Measurements from ENCODE around the gene GTF2IRD1.
"Not testable (repeated sequence)": the region's sequence is repeated elsewhere in the genome, so short reads cannot be mapped to it uniquely, and the experiment has no call there.

GTF2IRD1 gene

GRCh38 chr7:74483402-74484336 is 30.0 kb downstream of the GTF2IRD1 start:
- H3K9me3 Mint-ChIP-seq, result no peaks in the 10 kb centered on the region
- ATAC-seq (ENCODE audit: low read depth) (no peak), DNase-seq (ENCODE audit: low spot score in 2 of 2) (no peak)
- H3K4me1 Mint-ChIP-seq, result peaks cover 2% of the 10 kb centered on the region
- peaks cover 10% of the 10 kb centered on the region for H3K27me3 Mint-ChIP-seq
- no peaks in the 10 kb centered on the region for H3K36me3 Mint-ChIP-seq
- no peak overlapping the region for H3K4me3 Mint-ChIP-seq
- no peak overlapping the region for H3K27ac Mint-ChIP-seq

DNA sequence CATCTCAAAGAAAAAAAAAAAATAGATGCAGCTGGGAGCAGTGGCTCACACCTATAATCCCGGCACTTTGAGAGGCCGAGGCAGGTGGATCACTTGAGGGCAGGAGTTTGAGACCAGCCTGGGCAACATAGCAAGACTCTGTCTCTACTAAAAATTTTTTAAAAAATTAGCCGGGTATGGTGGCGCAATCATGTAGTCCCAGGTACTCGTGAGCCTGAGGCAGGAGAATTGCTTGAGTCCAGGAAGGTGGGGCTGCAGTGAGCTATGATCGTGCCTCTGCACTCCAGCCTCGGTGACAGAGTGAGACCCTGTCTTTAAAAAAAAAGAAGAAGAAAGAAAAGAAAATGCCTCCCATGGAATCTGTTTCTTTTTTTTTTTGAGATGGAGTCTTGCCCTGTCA is 31.9 kb downstream of the GTF2IRD1 start:
- no peaks in the 10 kb centered on the region for H3K36me3 Mint-ChIP-seq
- peaks cover 6% of the 10 kb centered on the region for H3K27me3 Mint-ChIP-seq
- H3K4me3 Mint-ChIP-seq, result no peak overlapping the region
- H3K9me3 Mint-ChIP-seq, result no peaks in the 10 kb centered on the region
- DNase-seq (ENCODE audit: low spot score in 2 of 2) (no peak), ATAC-seq (ENCODE audit: low read depth) (no peak)
- H3K27ac Mint-ChIP-seq, result no peak overlapping the region
- H3K4me1 Mint-ChIP-seq, result no peaks in the 10 kb centered on the region

DNA sequence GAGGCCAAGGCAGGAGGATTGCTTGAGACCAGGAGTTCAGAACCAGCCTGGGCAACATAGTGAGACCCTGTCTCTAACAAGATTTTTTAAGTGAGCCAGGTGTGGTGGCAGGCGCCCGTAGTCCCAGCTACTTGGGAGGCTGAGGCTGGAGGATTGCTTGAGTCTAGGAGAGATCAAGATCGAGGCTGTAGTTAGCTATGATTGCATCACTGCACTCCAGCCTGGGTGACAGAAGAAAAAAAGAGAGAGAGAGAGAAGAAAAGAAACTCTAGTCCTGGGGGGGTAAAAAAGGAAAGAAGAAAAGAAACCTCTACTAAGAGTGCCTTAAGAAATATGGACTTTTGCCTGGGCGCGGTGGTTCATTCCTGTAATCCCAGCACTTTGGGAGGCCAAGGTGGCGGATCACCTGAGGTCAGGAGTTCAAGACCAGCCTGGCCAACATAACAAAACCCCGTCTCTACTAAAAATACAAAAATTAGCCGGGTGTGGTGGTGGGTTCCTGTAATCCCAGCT is 34.9 kb downstream of the GTF2IRD1 start:
- not testable (repeated sequence) for H3K27ac Mint-ChIP-seq; H3K36me3 Mint-ChIP-seq; H3K4me3 Mint-ChIP-seq; H3K9me3 Mint-ChIP-seq; DNase-seq (ENCODE audit: low spot score in 2 of 2); H3K4me1 Mint-ChIP-seq; ATAC-seq (ENCODE audit: low read depth); H3K27me3 Mint-ChIP-seq

GRCh38 chr7:74489997-74490945 is 36.6 kb downstream of the GTF2IRD1 start:
- Mint-ChIP-seq H3K27me3 (peaks cover 6% of the 10 kb centered on the region), H3K36me3 (peaks cover 2% of the 10 kb centered on the region), H3K4me3 (no peak overlapping the region), H3K9me3 (peaks cover 2% of the 10 kb centered on the region), H3K27ac (no peak overlapping the region), H3K4me1 (no peaks in the 10 kb centered on the region)
- DNase-seq (ENCODE audit: low spot score in 2 of 2) (no peak), ATAC-seq (ENCODE audit: low read depth) (no peak)

DNA sequence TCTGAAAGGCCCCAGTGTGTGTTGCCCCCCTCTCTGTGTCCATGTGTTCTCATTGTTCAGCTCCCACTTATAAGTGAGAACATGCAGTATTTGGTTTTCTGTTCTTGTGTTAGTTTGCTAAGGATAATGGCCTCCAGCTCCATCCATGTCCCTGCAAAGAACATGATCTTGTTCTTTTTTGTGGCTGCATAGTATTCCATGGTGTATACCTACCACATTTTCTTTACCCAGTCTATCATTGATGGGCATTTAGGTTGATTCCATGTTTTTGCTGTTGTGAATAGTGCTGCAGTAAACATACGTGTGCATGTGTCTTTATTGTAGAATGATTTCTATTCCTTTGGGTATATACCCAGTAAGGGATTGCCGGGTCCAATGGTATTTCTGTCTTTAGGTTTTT is 37.8 kb downstream of the GTF2IRD1 start:
- H3K27ac Mint-ChIP-seq; H3K9me3 Mint-ChIP-seq; H3K27me3 Mint-ChIP-seq; H3K36me3 Mint-ChIP-seq; H3K4me3 Mint-ChIP-seq; H3K4me1 Mint-ChIP-seq; DNase-seq (ENCODE audit: low spot score in 2 of 2); ATAC-seq (ENCODE audit: low read depth): not testable (repeated sequence)

- H3K4me1 Mint-ChIP-seq, result peaks cover 7% of the 10 kb centered on the region
- DNase-seq (ENCODE audit: low spot score in 2 of 2) (no peak), ATAC-seq (ENCODE audit: low read depth) (no peak)
- no peak overlapping the region for H3K27ac Mint-ChIP-seq
- peaks cover 3% of the 10 kb centered on the region for H3K9me3 Mint-ChIP-seq
- peaks cover 6% of the 10 kb centered on the region for H3K27me3 Mint-ChIP-seq
- no peak overlapping the region for H3K4me3 Mint-ChIP-seq
- peaks cover 4% of the 10 kb centered on the region for H3K36me3 Mint-ChIP-seq
Observed at GRCh38 chr7:74493295-74493694, 39.6 kb downstream of the GTF2IRD1 start.

- Mint-ChIP-seq H3K27ac (no peak overlapping the region), H3K36me3 (peaks cover 4% of the 10 kb centered on the region), H3K27me3 (peaks cover 6% of the 10 kb centered on the region), H3K4me3 (no peak overlapping the region), H3K4me1 (peaks cover 7% of the 10 kb centered on the region), H3K9me3 (peaks cover 3% of the 10 kb centered on the region)
- DNase-seq (ENCODE audit: low spot score in 2 of 2) (no peak), ATAC-seq (ENCODE audit: low read depth) (no peak)
Observed at GRCh38 chr7:74494076-74494548, 40.4 kb downstream of the GTF2IRD1 start.

DNA sequence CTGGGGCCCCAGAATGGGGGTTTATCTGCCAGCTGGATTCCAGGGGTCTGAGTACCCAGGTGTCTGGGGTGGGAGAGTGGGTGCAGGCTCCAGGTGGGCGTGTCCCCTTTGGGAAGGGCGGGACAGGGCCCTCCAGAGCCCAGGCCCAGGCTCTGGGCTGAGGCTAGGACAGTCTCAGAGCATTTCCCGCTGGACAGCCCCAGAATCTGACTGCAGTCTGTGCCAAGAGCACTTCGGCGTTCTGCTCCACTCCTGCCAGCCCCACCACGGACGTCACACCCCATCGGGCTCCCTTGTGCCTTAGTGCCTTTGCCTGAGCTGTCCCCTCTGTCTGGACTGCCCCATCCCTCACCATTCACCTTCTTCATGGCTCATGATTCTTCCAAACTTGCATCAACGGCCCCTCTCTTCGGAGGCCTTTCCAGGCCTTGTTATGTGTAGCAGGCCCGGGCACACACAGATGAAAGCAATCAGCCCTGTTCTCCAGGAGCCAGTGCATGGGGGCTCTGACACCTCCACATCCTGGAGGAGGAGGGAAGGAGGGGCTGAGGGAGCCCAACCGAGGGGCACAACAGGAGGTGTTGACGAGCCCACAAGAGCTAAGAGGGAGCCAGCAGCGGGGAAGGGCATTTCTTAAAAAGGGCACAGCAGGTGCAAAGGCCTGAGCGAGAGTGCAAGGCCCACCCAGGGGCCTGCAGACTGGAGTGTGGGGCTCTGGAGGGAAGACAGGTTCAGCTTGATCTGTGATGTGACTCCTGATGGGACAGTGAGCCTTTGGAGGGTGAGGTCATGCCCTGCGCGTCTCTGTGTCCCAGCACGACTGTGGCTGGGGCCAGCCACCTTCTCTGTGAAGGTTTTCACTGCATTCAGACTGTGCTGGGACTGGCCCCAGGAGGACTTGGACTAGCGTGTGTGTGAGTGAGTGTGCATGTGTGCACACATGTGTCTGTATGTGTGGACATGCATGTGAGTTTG is 41.7 kb downstream of the GTF2IRD1 start:
- no peak overlapping the region for H3K27ac Mint-ChIP-seq

DNA sequence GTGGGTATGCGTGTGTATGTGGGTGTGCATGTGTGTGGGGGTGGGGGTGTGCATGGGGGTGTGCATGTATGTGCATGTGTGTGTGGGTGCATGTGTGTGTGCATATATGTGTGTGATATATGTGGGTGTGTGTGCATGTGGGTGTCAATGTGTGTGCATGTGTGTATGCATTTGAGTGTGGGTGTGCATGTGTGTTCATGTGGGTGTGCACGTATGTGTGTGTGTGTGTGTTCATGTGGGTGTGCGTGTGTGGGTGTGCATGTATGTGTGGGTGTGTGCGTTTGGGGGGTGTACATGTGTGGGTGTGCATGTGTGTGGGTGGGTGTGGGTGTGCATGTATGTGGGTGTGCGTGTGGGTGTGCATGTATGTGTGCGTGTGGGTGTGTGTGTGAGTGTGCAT is 42.6 kb downstream of the GTF2IRD1 start:
- H3K4me3 Mint-ChIP-seq, result no peak overlapping the region
- peaks cover 10% of the 10 kb centered on the region for H3K27me3 Mint-ChIP-seq
- H3K27ac Mint-ChIP-seq, result no peak overlapping the region
- ATAC-seq (ENCODE audit: low read depth) (no peak), DNase-seq (ENCODE audit: low spot score in 2 of 2) (no peak)
- H3K4me1 Mint-ChIP-seq, result peaks cover 12% of the 10 kb centered on the region
- H3K9me3 Mint-ChIP-seq, result peaks cover 3% of the 10 kb centered on the region
- H3K36me3 Mint-ChIP-seq, result peaks cover 4% of the 10 kb centered on the region

More for the DNA sequence above, 41.7 kb downstream of the GTF2IRD1 start:
- Mint-ChIP-seq H3K9me3 (peaks cover 3% of the 10 kb centered on the region), H3K36me3 (peaks cover 4% of the 10 kb centered on the region), H3K4me3 (no peak overlapping the region), H3K27me3 (peaks cover 10% of the 10 kb centered on the region), H3K4me1 (peaks cover 10% of the 10 kb centered on the region)
- ATAC-seq (ENCODE audit: low read depth) (no peak), DNase-seq (ENCODE audit: low spot score in 2 of 2) (no peak)

DNA sequence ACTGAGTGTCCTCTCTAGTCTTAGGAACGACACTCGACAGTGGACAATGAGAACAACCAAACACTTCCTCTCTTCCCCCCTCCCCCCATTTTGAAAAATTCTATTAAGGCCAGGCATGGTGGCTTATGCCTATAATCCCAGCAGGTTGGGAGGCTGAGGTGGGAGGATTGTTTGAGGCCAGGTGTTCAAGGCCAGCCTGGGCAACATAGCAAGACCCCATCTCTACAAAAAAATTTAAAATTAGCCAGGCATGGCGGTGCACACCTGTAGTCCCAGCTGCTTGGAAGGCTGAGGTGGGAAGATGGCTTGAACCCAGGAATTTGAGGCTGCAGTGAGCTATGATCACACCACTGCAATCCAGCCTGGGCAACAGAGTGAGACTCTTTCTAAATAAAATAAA is 43.1 kb downstream of the GTF2IRD1 start:
- H3K4me3 Mint-ChIP-seq, H3K9me3 Mint-ChIP-seq: not testable (repeated sequence)

DNA sequence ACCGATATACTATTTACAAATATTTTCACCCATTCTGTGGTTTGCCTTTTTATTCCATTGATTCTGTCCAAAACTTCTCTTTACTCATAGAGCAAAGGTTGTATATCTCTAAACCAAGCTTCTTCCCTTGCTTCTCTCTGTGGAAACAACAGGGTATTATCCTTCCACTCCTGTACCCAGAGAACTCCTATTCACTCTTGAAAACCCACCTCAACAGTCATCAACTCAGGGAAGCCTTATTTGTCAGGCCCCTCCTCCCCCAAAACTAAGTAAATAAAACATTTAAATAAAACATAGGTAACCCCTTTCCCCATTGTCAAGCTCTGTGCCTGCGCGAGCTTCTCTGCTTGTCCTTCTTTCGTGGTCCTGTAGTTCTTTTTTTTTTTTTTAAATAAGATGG is 44.6 kb downstream of the GTF2IRD1 start:
- H3K36me3 Mint-ChIP-seq, result peaks cover 2% of the 10 kb centered on the region
- H3K9me3 Mint-ChIP-seq, result peaks cover 1% of the 10 kb centered on the region
- no peak overlapping the region for H3K27ac Mint-ChIP-seq
- peaks cover 12% of the 10 kb centered on the region for H3K4me1 Mint-ChIP-seq
- no peak for DNase-seq (ENCODE audit: low spot score in 2 of 2)
- ATAC-seq (ENCODE audit: low read depth), result no peak
- no peak overlapping the region for H3K4me3 Mint-ChIP-seq
- H3K27me3 Mint-ChIP-seq, result peaks cover 6% of the 10 kb centered on the region

More for the DNA sequence above, 43.1 kb downstream of the GTF2IRD1 start:
- H3K27me3 Mint-ChIP-seq, result peaks cover 10% of the 10 kb centered on the region
- H3K36me3 Mint-ChIP-seq; DNase-seq (ENCODE audit: low spot score in 2 of 2); ATAC-seq (ENCODE audit: low read depth); H3K27ac Mint-ChIP-seq: not testable (repeated sequence)
- peaks cover 12% of the 10 kb centered on the region for H3K4me1 Mint-ChIP-seq

GRCh38 chr7:74498996-74499834 is 45.5 kb downstream of the GTF2IRD1 start:
- Mint-ChIP-seq H3K27ac (no peak overlapping the region), H3K4me3 (no peak overlapping the region), H3K9me3 (peaks cover 1% of the 10 kb centered on the region), H3K27me3 (peaks cover 7% of the 10 kb centered on the region), H3K4me1 (peaks cover 12% of the 10 kb centered on the region), H3K36me3 (peaks cover 2% of the 10 kb centered on the region)
- ATAC-seq (ENCODE audit: low read depth) (no peak), DNase-seq (ENCODE audit: low spot score in 2 of 2) (no peak)

All from memory B cell (primary cell).